HG02642 (cell line): ENCODE measurements around the gene WNT7B.

Source experiments
- ATAC-seq: cut with Tn5 transposase; IDR thresholded peaks from one replicate; pipeline ENCODE4 v1.9.1; 2021; ENCODE audit warnings: mild to moderate bottlenecking; ENCODE audit not compliant: unreplicated experiment, poor library complexity

Gene WNT7B

GRCh38 chr22:45934659-45935341 is 42.2 kb downstream of the WNT7B start:
- no peak for ATAC-seq

- no peak for ATAC-seq
These were observed 42.8 kb downstream of the WNT7B start for GRCh38 chr22:45934168-45934564.

DNA sequence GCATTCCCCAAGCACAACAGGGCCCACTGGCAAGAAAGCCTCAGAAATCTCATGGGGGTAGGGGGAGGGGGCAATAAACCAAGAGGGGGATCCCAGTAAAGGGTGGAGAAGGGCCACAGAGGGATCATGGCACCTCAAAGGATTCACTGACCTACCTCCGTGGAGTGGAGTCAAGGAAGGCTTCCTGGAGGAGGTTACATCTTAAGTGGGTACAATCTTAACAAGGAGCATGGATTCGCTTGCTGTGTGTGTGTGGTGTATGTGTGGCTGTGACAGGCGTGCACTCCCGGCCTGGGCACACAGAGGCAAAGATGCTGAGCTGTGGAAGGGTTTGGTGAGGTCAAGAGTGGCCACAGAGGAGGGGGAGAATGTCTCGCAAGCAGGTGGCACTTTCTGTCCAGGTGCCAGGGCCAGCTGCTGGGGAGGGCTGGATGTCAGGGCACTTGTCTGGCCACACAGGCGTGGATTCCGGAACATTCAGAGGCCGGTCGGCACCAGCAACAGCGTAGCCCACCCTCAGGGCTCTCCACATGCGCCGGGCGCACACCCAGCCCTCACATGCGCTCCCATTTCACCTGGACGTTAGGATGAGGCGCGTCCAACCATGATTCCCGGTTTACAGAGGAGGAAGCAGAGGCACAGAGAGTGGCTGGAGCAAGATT is 43.3 kb downstream of the WNT7B start:
- ATAC-seq: no peak

DNA sequence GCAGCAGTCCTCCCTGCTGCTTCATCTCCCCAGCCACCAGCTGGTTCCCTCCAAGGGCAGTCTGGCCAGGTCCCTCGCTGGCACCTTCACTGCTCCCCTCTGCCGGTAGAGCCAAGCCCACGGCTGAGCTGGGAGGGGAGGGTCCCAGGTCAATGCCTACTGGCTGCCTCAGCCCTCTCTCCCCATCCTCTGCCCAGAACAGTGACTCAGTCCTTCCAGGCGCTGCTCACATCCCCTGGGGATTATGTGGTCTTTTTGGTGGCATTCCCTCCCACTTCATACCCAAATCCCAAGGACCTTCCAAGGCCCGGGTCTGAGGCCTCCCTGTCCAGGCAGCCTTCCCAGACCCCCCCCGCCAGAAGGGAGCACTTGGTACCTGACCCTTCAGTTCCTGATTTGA is 44.9 kb downstream of the WNT7B start:
- ATAC-seq: no peak

- ATAC-seq: no peak
These were observed 45.9 kb downstream of the WNT7B start for GRCh38 chr22:45931042-45931441.

DNA sequence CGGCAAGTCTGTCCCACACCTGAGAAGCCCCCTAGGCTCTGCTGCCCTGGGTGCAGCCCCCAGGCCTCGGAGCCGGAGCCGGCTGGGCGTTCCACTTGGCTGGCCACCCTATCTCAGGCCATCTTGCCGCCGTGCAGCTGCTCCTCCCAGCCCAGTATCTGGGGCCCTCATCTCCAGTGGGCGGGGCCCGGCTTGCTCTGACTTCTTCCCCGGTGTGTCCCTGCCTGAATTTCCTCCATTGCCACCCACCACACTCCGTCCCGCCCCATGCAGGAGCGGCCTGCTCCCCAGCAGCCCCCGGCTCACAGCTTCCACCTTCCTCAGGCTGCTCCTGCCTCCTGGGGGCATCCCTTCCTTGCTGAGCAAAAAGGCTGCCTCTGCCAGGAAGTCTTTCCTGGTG is 46.6 kb downstream of the WNT7B start:
- ATAC-seq: no peak

DNA sequence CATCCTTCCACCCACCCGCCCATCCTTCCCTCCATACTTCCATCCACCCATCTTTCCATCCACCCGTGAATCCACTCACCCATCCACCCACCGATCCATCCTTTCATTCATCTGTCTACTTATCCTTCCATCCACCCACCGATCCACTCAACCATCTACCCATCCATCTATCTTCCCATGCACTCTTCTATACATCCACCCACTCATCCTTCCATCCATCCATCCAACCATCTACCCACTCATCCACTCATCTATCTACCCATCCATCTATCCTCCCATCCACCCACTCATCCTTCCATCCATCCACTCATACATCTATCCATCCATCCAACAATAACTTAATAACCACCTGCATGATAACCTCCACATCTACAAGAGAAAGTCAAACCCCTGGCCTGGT is 47.3 kb downstream of the WNT7B start:
- ATAC-seq: no peak

DNA sequence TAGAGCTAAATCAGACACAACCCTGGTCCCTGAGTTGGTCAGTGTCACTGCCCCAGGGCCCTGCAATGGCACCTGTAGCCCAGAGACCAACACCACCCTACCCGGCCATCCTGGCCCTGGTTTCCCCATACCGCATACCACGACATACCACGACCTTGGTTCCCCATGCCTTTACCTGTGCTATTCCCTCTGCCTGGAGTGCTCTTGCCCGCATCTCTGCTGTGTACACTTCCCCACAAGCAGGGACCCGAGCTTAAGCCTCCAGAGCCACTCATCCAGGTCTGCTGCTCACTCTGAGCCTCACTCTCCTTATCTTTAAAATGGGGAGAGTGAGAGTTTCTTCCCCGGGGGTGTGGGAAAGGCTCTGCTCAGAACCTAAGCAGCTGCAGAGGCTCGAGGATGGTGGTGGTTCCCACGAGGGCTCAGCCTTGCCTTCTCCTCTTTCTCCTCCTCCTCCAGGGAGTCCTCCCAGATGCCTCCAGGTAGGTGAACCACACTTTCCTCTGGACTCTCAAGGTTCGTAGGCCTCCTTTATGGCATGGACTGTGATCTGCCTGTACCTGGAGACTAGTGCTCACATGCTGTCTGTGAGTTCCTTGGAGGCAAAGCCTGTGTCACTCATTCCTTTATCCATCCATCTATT is 48.1 kb downstream of the WNT7B start:
- no peak for ATAC-seq

DNA sequence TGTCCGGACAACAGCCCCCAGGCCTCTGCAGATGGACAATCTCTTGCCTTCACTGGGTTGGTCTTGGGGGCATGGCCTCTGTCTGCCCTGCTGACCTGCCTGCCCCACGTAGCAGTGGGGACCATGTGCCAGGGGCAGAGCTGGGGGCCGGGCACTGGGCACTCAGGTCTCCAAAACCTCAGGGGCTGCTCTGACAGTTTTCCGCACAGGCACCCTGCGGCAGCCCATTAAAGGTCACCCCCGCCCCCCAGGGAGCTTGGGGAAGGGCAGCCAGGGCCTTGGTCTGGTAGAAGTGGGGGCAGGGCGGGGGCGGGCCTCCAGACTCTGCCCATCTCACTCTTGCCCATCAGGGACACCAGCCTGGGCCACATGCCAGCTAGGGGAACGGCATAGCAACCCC is 49.9 kb downstream of the WNT7B start:
- no peak for ATAC-seq

DNA sequence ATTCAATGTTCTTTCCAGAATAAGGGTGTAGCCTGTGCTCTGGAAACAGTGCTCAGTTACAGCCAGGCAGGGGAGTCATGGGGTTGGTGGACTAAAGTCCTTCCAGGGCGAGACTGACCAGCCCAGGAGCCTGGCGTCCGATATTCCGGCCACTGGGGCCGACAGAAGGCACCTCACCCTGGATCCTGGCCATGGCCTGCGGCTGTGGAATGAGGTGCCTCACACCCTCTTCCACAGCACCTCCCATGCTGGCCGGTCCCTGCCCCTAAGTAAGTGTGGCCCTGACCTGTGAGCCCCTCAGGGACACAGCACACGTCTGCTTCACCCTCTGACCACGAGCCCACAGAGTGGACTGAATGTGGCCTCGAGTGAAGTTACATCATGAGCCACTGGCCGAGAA is 50.5 kb downstream of the WNT7B start:
- ATAC-seq: no peak

DNA sequence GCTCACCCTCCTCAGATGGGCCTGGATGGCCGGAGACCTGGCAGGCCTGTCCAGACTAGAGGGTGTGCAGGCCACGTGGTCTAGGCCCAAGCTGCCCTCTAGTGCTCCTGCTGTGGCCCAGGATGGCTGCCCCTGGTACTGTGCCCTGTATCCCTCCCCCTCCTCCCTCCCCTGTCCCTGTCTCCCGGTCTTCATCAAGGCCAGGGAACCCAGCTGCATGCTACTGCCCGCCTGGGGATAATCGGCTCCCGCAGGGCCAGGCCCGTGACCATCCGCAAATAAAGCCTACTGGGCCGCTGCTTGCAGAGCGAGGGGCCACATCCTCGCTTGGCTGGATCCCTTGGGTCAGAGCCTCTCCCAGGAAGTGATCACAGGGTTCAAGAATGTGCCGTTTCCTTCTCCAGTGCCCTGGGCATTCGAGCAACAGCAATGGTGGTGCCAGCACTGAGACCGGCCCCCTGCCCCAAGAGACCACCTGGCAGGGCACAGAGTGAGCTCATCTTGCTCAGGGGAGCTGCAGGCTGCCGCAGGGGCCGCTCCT is 51.1 kb downstream of the WNT7B start:
- no peak for ATAC-seq

DNA sequence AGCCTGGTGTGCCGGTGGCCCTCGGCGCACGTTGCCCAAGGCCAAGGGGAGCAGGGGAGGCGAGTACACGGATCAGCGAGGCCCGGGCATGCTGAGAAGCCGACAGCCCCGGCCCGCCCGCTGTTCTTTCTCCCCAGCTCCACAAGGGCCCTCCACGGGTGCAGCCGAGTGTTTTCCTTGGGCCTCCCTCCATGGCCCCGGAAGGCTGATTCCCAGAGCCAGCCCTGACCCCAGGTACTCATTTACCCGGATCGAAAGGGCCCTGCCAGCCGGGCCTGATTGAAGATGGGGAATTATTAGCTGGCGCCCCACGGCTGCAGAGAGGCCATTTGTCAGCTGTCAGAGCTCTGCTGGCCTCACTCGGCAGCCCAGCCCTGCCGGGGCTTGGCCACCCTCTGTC is 53.1 kb downstream of the WNT7B start:
- ATAC-seq: no peak

DNA sequence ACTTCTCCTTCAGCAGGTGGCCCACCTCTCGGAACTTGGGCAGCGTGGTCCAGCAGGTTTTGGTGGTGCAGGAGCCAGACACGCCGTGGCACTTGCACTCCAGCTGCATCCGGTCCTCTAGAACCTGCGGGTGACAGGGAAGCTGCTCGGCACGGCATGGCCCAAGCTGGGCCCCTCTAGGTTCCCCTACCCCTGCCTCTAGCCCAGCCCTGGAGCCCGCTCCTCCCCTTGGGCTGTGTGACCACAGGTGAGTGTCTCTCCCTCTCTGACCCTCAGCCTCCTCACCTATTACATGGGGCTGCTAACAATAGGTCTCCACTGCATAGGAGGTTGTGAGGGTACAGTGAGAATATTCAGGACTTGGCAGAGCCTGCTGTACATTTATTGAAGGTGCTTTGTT is 53.8 kb downstream of the WNT7B start:
- ATAC-seq: no peak

DNA sequence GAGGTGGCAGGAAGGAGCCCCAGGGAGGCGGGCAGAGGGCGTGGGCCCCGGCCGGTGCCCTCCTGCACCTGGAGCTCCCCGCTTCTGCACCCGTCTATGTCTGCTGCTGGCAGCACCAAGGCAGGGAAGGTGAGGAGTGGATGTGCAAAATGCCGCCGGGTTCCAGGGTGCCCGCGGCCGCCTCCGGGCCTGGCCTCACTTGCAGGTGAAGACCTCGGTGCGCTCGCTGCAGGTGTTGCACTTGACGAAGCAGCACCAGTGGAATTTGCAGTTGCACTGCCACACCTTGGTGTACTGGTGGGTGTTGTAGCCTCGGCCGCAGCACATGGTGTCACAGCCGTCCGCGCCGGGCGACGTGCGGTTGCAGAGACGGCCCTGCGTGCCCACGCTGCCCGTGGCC is 54.3 kb downstream of the WNT7B start:
- ATAC-seq: no peak

DNA sequence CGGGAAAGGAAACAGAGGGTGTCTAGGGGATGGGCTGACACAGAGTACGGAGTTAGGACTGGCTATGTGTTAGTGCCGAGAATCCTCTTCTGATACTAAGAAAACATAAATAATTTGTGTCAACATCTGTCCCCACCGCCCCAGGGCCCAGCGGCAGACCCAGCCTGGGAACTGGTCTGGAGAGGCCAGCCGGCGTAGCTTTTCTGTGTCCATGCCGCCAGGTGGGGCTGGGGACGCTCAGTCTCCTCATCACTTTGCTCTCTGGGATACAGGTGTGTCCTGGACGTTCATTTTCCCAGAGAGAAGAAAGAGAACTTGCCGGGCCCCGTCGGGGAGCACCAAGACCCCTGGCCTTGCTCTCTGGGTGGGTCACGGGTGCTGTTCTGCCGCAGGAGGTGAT is 54.7 kb downstream of the WNT7B start:
- ATAC-seq: no peak

DNA sequence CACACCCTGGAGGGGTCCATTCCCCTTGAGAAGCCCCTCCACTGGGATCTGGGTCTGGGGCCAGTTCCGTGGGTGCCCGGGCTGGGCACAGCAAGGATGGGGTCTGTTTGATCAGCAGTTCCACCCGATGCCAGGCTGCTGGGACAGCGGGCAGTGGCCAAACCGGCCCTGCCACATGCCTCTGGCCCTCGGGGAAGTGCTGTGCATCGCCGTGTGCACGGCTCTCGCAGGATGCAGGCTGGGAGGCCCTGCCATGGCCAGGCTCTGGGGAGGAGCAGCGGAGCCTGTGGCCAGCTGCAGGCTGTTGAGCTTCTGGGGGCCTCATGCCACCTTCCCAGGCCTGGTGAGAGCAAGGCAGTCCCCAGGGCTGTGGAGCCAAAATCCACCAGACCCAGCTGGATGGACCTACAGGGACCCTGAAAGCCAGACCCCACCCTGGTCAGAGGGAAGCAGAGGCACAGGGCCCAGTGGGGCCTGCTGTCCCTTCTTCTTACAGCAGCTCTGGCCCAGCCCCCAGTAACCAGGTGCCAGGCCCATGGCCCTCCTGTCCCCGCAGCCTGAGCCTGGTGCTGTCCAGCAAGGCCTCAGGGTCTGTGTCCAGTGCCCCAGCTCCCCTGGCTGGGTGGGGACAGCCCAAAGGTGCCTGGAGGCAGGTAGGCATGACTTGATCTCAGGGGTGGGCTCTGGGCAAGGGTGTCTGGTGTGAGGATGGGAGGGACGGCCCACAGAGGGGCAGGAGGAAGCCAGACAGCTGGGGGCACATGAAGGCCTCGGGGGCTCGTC is 57.3 kb downstream of the WNT7B start:
- ATAC-seq: no peak

GRCh38 chr22:45918459-45919370 is 58.2 kb downstream of the WNT7B start:
- no peak for ATAC-seq

GRCh38 chr22:45917700-45918458 is 59.1 kb downstream of the WNT7B start:
- no peak for ATAC-seq

GRCh38 chr22:45917146-45917545 is 59.8 kb downstream of the WNT7B start:
- ATAC-seq: no peak
